IMR-90 (cell line): Measurements from ENCODE around the gene TAF9.

Experiments
- CEBPB ChIP-seq: IDR thresholded peaks from 2 replicates; pipeline ENCODE4 v1.6.1; 2012; ENCODE audit warnings: low read depth, low read length, improper control_type of control experiment
- CTCF ChIP-seq: conservative IDR thresholded peaks from 2 replicates; pipeline ENCODE4 v1.5.1; 2012; ENCODE audit warnings: mild to moderate bottlenecking, low read depth, low read length, improper control_type of control experiment
- MAFK ChIP-seq: IDR thresholded peaks from 2 replicates; pipeline ENCODE4 v1.6.1; 2012; ENCODE audit warnings: low read depth, low read length, improper control_type of control experiment
- MAZ ChIP-seq: IDR thresholded peaks from 2 replicates; pipeline ENCODE4 v1.6.1; 2012; ENCODE audit warnings: low read depth, mild to moderate bottlenecking, low read length, improper control_type of control experiment, moderate library complexity, borderline replicate concordance
- MXI1 ChIP-seq: IDR thresholded peaks from 2 replicates; pipeline ENCODE4 v1.6.1; 2012; ENCODE audit warnings: low read depth, mild to moderate bottlenecking, low read length, moderate library complexity, borderline replicate concordance
- POLR2A ChIP-seq: IDR thresholded peaks from 2 replicates; pipeline ENCODE4 v1.6.1; 2012; ENCODE audit warnings: mild to moderate bottlenecking, low read depth, low read length
- RAD21 ChIP-seq: IDR thresholded peaks from 2 replicates; pipeline ENCODE4 v1.6.1; 2012; ENCODE audit warnings: low read length, improper control_type of control experiment
- RCOR1 ChIP-seq: IDR thresholded peaks from 2 replicates; pipeline ENCODE4 v1.6.1; 2012; ENCODE audit warnings: mild to moderate bottlenecking, low read length, improper control_type of control experiment; ENCODE audit not compliant: insufficient replicate concordance
- RFX5 ChIP-seq: IDR thresholded peaks from 2 replicates; pipeline ENCODE4 v1.8.0; 2012; ENCODE audit warnings: low read depth, mild to moderate bottlenecking, low read length, moderate library complexity
- SMC3 ChIP-seq: fragments of 150-350 bp; IDR thresholded peaks from 2 replicates; pipeline ENCODE4 v1.6.1; 2016; ENCODE audit warnings: low read depth, mild to moderate bottlenecking, antibody characterized with exemption, low read length, moderate library complexity
- USF2 ChIP-seq: fragments of 150-350 bp; IDR thresholded peaks from 2 replicates; pipeline ENCODE4 v1.6.1; 2017; ENCODE audit warnings: mild to moderate bottlenecking, antibody characterized with exemption, low read length, low read depth

- TF ChIP-seq CTCF = no peak
- TF ChIP-seq POLR2A = no peak
- no peak for TF ChIP-seq SMC3
- TF ChIP-seq MAZ = no peak
- no peak for TF ChIP-seq RAD21
- TF ChIP-seq MXI1 = no peak
- no peak for TF ChIP-seq USF2
- TF ChIP-seq RCOR1 = no peak
- TF ChIP-seq RFX5 = no peak
- no peak for TF ChIP-seq CEBPB
- no peak for TF ChIP-seq MAFK
These were observed 26.2 kb downstream of the TAF9 start for GRCh38 chr5:69343083-69343482.
